ENCODE measurements around the gene SRY. TPM values are rescaled to one million over a fixed set of nuclear protein-coding genes. Genes with fewer than 3 reads are reported as not detected.
A peak's percentile ranks its signal among the peaks of the same experiment; 100 is the strongest.
"Not testable (repeated sequence)": the region's sequence is repeated elsewhere in the genome, so short reads cannot be mapped to it uniquely, and the experiment has no call there.

The SRY gene
- not detected for total RNA-seq

DNA sequence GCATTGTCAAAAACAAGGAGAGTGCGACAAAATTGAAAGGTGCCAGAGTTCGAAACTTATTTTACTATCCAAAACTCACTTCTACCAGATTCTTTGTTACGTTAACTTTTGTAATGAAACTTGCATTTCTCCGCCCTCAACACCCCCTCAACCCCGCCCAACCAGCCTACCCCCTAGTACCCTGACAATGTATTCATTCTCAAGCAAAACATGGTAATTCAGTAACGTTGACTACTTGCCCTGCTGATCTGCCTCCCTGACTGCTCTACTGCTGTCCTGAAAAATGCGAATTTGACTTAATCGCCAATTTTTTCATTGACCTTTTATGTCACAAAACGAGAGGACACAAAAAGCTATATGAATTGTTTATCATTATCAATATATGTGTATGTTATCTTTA is at the start of gene SRY:
Gene SRY (minus strand): TSS at position 83 of the 400 bp plus-strand sequence. CDS start 79 bp downstream, at position 4.
- Mint-ChIP-seq H3K9me3 (peaks cover 5% of the 10 kb centered on the region), H3K36me3 (ENCODE audit: low read depth) (no peaks in the 10 kb centered on the region), H3K4me3 (peak within 1 kb of the TSS; percentile 38), H3K27me3 (peaks cover 29% of the 10 kb centered on the region), H3K27ac (no peak within 1 kb of the TSS), H3K4me1 (no peaks in the 10 kb centered on the region)
- ATAC-seq (replicated peaks), result no peak

DNA sequence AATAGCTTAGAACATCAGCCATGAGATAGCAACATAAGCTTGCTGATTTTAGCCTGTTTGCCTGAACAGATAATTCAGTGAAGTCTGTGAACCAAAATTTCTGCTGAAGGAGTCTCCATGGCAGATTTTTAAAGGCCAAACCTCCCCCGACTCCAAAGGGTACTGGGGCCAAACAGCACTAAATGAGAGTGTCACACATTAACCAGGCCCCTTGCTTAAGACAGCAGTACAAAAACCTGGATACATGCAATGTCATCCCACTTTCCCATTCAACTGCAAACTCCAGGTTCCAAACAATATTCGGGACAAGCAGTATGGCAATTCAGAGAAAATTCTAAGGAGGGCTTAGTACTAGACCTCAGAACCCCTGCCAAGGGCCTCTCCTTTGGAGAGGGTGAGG is 49.6 kb upstream of the SRY start:
- Mint-ChIP-seq H3K27me3 (peaks cover 7% of the 10 kb centered on the region), H3K4me1 (no peaks in the 10 kb centered on the region), H3K9me3 (no peaks in the 10 kb centered on the region), H3K36me3 (ENCODE audit: low read depth) (peaks cover 10% of the 10 kb centered on the region), H3K27ac (no peak overlapping the region), H3K4me3 (no peak overlapping the region)
- ATAC-seq (replicated peaks), result no peak

DNA sequence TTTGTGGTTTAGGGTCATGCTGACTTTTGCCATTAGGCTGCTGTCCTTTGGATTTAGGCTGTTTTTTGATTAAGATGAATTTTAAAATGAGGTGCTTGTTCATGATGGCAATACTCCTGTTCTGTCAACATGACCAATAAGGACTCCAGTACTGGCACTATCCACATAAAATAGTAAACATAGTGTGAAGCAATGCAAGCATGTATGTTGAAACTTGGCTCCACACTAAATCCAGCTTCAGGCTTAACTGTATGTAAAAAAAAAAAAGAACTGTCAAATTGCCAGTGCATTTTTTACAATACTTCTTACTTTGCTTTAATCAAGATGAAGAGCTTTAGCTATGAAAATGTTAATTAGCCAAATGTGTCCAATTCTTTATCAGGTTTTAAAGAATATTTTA is 47.7 kb upstream of the SRY start:
- Mint-ChIP-seq H3K9me3 (peaks cover 4% of the 10 kb centered on the region), H3K36me3 (ENCODE audit: low read depth) (no peaks in the 10 kb centered on the region), H3K27ac (no peak overlapping the region), H3K4me1 (no peaks in the 10 kb centered on the region), H3K27me3 (peaks cover 16% of the 10 kb centered on the region), H3K4me3 (no peak overlapping the region)
- no peak for ATAC-seq (replicated peaks)

GRCh38 chrY:2828497-2828896 is 41.0 kb upstream of the SRY start:
- Mint-ChIP-seq H3K27me3 (peaks cover 11% of the 10 kb centered on the region), H3K36me3 (ENCODE audit: low read depth) (no peaks in the 10 kb centered on the region), H3K4me1 (no peaks in the 10 kb centered on the region), H3K4me3 (no peak overlapping the region), H3K9me3 (peaks cover 4% of the 10 kb centered on the region), H3K27ac (no peak overlapping the region)
- no peak for ATAC-seq (replicated peaks)

DNA sequence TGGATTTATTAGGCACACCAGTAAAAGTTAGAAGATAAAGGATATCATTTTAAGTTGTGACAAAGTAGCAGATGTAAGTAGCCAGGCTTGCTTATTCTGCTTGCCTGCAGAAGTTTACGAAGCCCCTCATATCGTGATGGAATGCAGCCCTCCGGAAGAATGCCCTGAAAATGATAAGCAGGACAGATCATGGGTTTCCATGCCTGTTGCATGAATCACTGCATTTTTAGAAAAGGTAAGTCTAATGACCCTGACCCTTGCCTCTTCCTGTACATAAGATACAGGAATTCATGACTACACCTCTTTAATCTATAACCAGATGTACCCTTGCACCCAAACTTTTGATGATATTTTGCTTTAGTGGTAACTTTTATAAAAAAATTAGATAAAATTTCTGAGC is 37.0 kb upstream of the SRY start:
- no peaks in the 10 kb centered on the region for H3K4me1 Mint-ChIP-seq
- H3K27ac Mint-ChIP-seq, result no peak overlapping the region
- ATAC-seq (replicated peaks), result no peak
- no peaks in the 10 kb centered on the region for H3K36me3 Mint-ChIP-seq (ENCODE audit: low read depth)
- H3K4me3 Mint-ChIP-seq, result no peak overlapping the region
- peaks cover 6% of the 10 kb centered on the region for H3K27me3 Mint-ChIP-seq
- no peaks in the 10 kb centered on the region for H3K9me3 Mint-ChIP-seq

GRCh38 chrY:2817146-2817896 is 29.8 kb upstream of the SRY start:
- not testable (repeated sequence) for H3K4me1 Mint-ChIP-seq

DNA sequence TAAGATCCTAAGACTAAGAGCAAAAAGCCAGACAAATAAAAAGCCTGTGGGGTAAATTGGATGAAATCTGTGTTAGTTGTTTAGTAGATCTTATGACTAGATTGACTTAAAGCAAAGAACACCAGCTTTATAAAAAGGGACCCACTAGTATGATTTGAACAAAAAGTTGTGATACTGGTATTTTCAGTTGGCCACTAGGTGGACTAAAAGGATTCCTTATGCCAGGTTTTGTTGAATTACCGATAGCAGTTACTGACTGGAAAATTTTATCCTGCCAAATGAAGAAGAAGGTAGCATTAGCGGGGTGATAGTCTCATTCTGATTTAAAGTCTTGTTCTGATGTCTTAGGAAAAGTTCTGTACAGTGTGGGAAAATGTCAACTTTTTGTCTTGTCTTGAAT is 12.8 kb upstream of the SRY start:
- Mint-ChIP-seq H3K4me3 (no peak overlapping the region), H3K36me3 (ENCODE audit: low read depth) (no peaks in the 10 kb centered on the region), H3K9me3 (no peaks in the 10 kb centered on the region), H3K27ac (no peak overlapping the region), H3K27me3 (peaks cover 3% of the 10 kb centered on the region), H3K4me1 (no peaks in the 10 kb centered on the region)
- ATAC-seq (replicated peaks), result no peak

More at GRCh38 chrY:2817146-2817896, 29.8 kb upstream of the SRY start:
- H3K36me3 Mint-ChIP-seq (ENCODE audit: low read depth); H3K27me3 Mint-ChIP-seq; H3K9me3 Mint-ChIP-seq; H3K27ac Mint-ChIP-seq; ATAC-seq (replicated peaks); H3K4me3 Mint-ChIP-seq: not testable (repeated sequence)

- no peaks in the 10 kb centered on the region for H3K27me3 Mint-ChIP-seq
- H3K4me3 Mint-ChIP-seq, result no peak overlapping the region
- H3K27ac Mint-ChIP-seq, result no peak overlapping the region
- H3K36me3 Mint-ChIP-seq (ENCODE audit: low read depth), result no peaks in the 10 kb centered on the region
- ATAC-seq (replicated peaks), result no peak
- no peaks in the 10 kb centered on the region for H3K9me3 Mint-ChIP-seq
- H3K4me1 Mint-ChIP-seq, result no peaks in the 10 kb centered on the region
These were observed 10.5 kb upstream of the SRY start for GRCh38 chrY:2797991-2798390.

GRCh38 chrY:2796977-2797523 is 9.6 kb upstream of the SRY start:
- Mint-ChIP-seq H3K27me3 (peaks cover 3% of the 10 kb centered on the region), H3K4me3 (no peak overlapping the region), H3K27ac (no peak overlapping the region), H3K9me3 (no peaks in the 10 kb centered on the region), H3K36me3 (ENCODE audit: low read depth) (no peaks in the 10 kb centered on the region), H3K4me1 (no peaks in the 10 kb centered on the region)
- ATAC-seq (replicated peaks), result no peak

DNA sequence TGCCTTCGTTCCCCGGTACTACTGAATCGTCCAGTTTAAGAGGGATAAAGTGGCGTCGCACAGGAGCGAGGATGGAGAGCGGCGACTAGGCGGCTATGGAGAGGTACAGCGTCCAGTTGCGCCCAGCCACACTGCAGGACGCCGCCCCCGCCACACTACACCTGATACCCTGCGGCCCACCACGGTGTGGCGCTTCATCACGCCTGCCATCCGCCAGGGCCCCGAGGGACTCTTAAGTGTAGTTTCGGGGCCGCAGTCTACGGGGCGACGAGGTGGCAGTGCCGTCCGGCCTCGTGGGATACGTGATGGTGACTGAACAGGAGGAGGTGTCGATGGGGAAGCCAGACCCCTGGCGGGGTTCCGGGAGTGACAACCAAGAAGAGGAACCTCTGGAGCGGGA is 2.3 kb upstream of the SRY start:
- Mint-ChIP-seq H3K4me1 (no peaks in the 10 kb centered on the region), H3K4me3 (no peak overlapping the region), H3K36me3 (ENCODE audit: low read depth) (no peaks in the 10 kb centered on the region), H3K27me3 (peaks cover 31% of the 10 kb centered on the region), H3K9me3 (peaks cover 5% of the 10 kb centered on the region), H3K27ac (no peak overlapping the region)
- no peak for ATAC-seq (replicated peaks)

GRCh38 chrY:2786876-2787512 is 488 bp downstream of the SRY start:
- no peaks in the 10 kb centered on the region for H3K4me1 Mint-ChIP-seq
- peaks cover 5% of the 10 kb centered on the region for H3K9me3 Mint-ChIP-seq
- no peaks in the 10 kb centered on the region for H3K36me3 Mint-ChIP-seq (ENCODE audit: low read depth)

More at GRCh38 chrY:2786876-2787512, 488 bp downstream of the SRY start:
- H3K27me3 Mint-ChIP-seq, result peaks cover 27% of the 10 kb centered on the region
- no peak for ATAC-seq (replicated peaks)
- peak overlapping the region; percentile 38 for H3K4me3 Mint-ChIP-seq
- no peak overlapping the region for H3K27ac Mint-ChIP-seq

Other genes starting within 250 kb of the SRY start
- 100 to 1,000 TPM; 242 to 280 TPM for gene RPS4Y1, start 53.9 kb upstream of the SRY start, total RNA-seq
- gene ZFY, start 147.7 kb upstream of the SRY start, total RNA-seq, result 10 to 100 TPM; 14.0 to 19.1 TPM

Measured in activated T-helper 17 cell treated with anti-CD3 and anti-CD28 coated beads, Interleukin-2, amount 50 U/mL, for 72 hours (primary cell).